ENCODE measurements around the gene NHLH1. TPM values are rescaled to one million over a fixed set of nuclear protein-coding genes. Genes with fewer than 3 reads are reported as not detected.

NHLH1 gene
- total RNA-seq, 6 donors from 2014 or later: 0.20 to 1.0 (median 0.33) TPM; not detected in 3

GRCh38 chr1:160400223-160400645 is 33.4 kb downstream of the NHLH1 start, which contains the start of gene VANGL2:
TSS of gene VANGL2 (plus strand) at chr1:160400564. CDS start at chr1:160415838, 15,274 bp downstream.
- Histone ChIP-seq H3K36me3 (no peaks in the 10 kb centered on the region), H3K4me3 (peak within 1 kb of the TSS; percentile 52 to 79 (median 70)), H3K4me1 (peaks cover 15 to 41% (median 28%) of the 10 kb centered on the region in 4 donors), H3K27me3 (peaks cover 0 to 13% (median 6%) of the 10 kb centered on the region in 4 donors), H3K27ac (peak within 1 kb of the TSS; percentile 64 to 87 (median 72)), H3K9me3 (no peaks in the 10 kb centered on the region)
- ATAC-seq (ENCODE audit: low FRiP score in 2 of 2) (peak; percentile 77 to 91), DNase-seq (peak; percentile 55 to 95)
- WGBS, 2 donors: 0 to 1% methylated on average over 1 to 27 of the region's 34 CpGs
- TF ChIP-seq POLR2A (IDR thresholded peaks at IDR 0.05) (no peak), EP300 (IDR thresholded peaks at IDR 0.05) (no peak), CTCF (IDR thresholded peaks at IDR 0.05) (peak in 1 of 6 experiments; percentile 12), POLR2AphosphoS5 (IDR thresholded peaks at IDR 0.05) (peak in 1 of 2 donors; percentile 34)

- Histone ChIP-seq H3K4me1 (peaks cover 15 to 41% (median 28%) of the 10 kb centered on the region in 4 donors), H3K4me3 (peak overlapping the region; percentile 52 to 79 (median 70)), H3K27me3 (peaks cover 0 to 13% (median 6%) of the 10 kb centered on the region in 4 donors), H3K36me3 (no peaks in the 10 kb centered on the region), H3K9me3 (no peaks in the 10 kb centered on the region), H3K27ac (peak overlapping the region; percentile 64 to 87 (median 72))
- DNase-seq: peak in 1 of 2 donors; percentile 84
- WGBS, 2 donors: 5 to 9% methylated on average over 31 to 43 of the region's 55 CpGs
- ATAC-seq (ENCODE audit: low FRiP score in 2 of 2): peak in 1 of 2 donors; percentile 33
- TF ChIP-seq POLR2AphosphoS5 (IDR thresholded peaks at IDR 0.05) (no peak), POLR2A (IDR thresholded peaks at IDR 0.05) (no peak), EP300 (IDR thresholded peaks at IDR 0.05) (no peak), CTCF (IDR thresholded peaks at IDR 0.05) (no peak)
Measured at GRCh38 chr1:160400646-160401486, 34.0 kb downstream of the NHLH1 start.

GRCh38 chr1:160401487-160401805 is 34.6 kb downstream of the NHLH1 start:
- no peak for DNase-seq
- WGBS, 2 donors: 34 to 40% methylated on average over 7 of the region's 7 CpGs
- peaks cover 15 to 41% (median 28%) of the 10 kb centered on the region in 4 donors for H3K4me1 ChIP-seq
- H3K36me3 ChIP-seq: no peaks in the 10 kb centered on the region
- TF ChIP-seq POLR2A (IDR thresholded peaks at IDR 0.05) (no peak), POLR2AphosphoS5 (IDR thresholded peaks at IDR 0.05) (no peak), CTCF (IDR thresholded peaks at IDR 0.05) (no peak), EP300 (IDR thresholded peaks at IDR 0.05) (no peak)
- ATAC-seq (ENCODE audit: low FRiP score in 2 of 2): no peak
- peaks cover 0 to 13% (median 6%) of the 10 kb centered on the region in 4 donors for H3K27me3 ChIP-seq
- H3K4me3 ChIP-seq: peak overlapping the region in 3 of 4 donors; percentile 52 to 79 (median 69)
- no peaks in the 10 kb centered on the region for H3K9me3 ChIP-seq
- H3K27ac ChIP-seq: peak overlapping the region in 2 of 4 donors; percentile 68 to 81

- DNase-seq: no peak
- no peaks in the 10 kb centered on the region for H3K9me3 ChIP-seq
- peaks cover 0 to 13% (median 6%) of the 10 kb centered on the region in 4 donors for H3K27me3 ChIP-seq
- H3K4me1 ChIP-seq: peaks cover 15 to 41% (median 28%) of the 10 kb centered on the region in 4 donors
- peak overlapping the region in 2 of 4 donors; percentile 68 to 81 for H3K27ac ChIP-seq
- 58 to 62% methylated on average over 9 of the region's 9 CpGs for WGBS, 2 donors
- no peak for TF ChIP-seq POLR2A (IDR thresholded peaks at IDR 0.05)
- TF ChIP-seq CTCF (IDR thresholded peaks at IDR 0.05): no peak
- no peak for TF ChIP-seq POLR2AphosphoS5 (IDR thresholded peaks at IDR 0.05)
- no peak for TF ChIP-seq EP300 (IDR thresholded peaks at IDR 0.05)
- peak overlapping the region in 2 of 4 donors; percentile 52 to 79 for H3K4me3 ChIP-seq
- no peaks in the 10 kb centered on the region for H3K36me3 ChIP-seq
- ATAC-seq (ENCODE audit: low FRiP score in 2 of 2): no peak
Measured at GRCh38 chr1:160402001-160402795, 35.3 kb downstream of the NHLH1 start.
